Activated T-helper 17 cell treated with anti-CD3 and anti-CD28 coated beads, Interleukin-2, amount 50 U/mL, for 72 hours (primary cell): ENCODE results near the gene WTAP. TPM values are rescaled to one million over a fixed set of nuclear protein-coding genes. Genes with fewer than 3 reads are reported as not detected.

Experiments
- ATAC-seq: fragments of 150-1000 bp; cut with Tn5 transposase; replicated peaks from 2 replicates; pipeline ENCODE4 v1.10.0; 2021; ENCODE audit warnings: mild to moderate bottlenecking, moderate library complexity
- H3K27ac Mint-ChIP-seq: one replicate; pipeline ENCODE4 v1.8.0; 2022; ENCODE audit warnings: mixed read lengths
- H3K27me3 Mint-ChIP-seq: one replicate; pipeline ENCODE4 v1.8.0; 2022; ENCODE audit warnings: mixed read lengths
- H3K36me3 Mint-ChIP-seq: one replicate; pipeline ENCODE4 v1.8.0; 2022; ENCODE audit warnings: low read depth, mild to moderate bottlenecking, mixed read lengths
- H3K4me1 Mint-ChIP-seq: one replicate; pipeline ENCODE4 v1.8.0; 2022; ENCODE audit warnings: mixed read lengths
- H3K4me3 Mint-ChIP-seq: one replicate; pipeline ENCODE4 v1.8.0; 2022; ENCODE audit warnings: mild to moderate bottlenecking, mixed read lengths
- H3K9me3 Mint-ChIP-seq: one replicate; pipeline ENCODE4 v1.8.0; 2022; ENCODE audit warnings: mixed read lengths
- total RNA-seq, 2 donors: library from RNA; stranded (reverse); gene quantifications; one replicate each; pipeline ENCODE4 v1.2.3, GENCODE V29; 2022

Gene WTAP
- total RNA-seq, 2 donors from 2014 or later = 79.8 to 88.5 TPM

- ATAC-seq = no peak
- peaks cover 93% of the 10 kb centered on the region for H3K36me3 Mint-ChIP-seq
- H3K27ac Mint-ChIP-seq = no peak overlapping the region
- peaks cover 20% of the 10 kb centered on the region for H3K4me1 Mint-ChIP-seq
- no peaks in the 10 kb centered on the region for H3K9me3 Mint-ChIP-seq
- no peaks in the 10 kb centered on the region for H3K27me3 Mint-ChIP-seq
- no peak overlapping the region for H3K4me3 Mint-ChIP-seq
Observed at GRCh38 chr6:159756508-159756907, 29.2 kb downstream of the WTAP start.

- Mint-ChIP-seq H3K27me3 (no peaks in the 10 kb centered on the region), H3K36me3 (peaks cover 90% of the 10 kb centered on the region), H3K9me3 (no peaks in the 10 kb centered on the region), H3K27ac (peak overlapping the region; percentile 67), H3K4me3 (no peak overlapping the region), H3K4me1 (peaks cover 25% of the 10 kb centered on the region)
- no peak for ATAC-seq
Observed at GRCh38 chr6:159758031-159759001, 31.0 kb downstream of the WTAP start.

GRCh38 chr6:159759645-159760044 lies 32.3 kb downstream of the WTAP start:
- Mint-ChIP-seq H3K4me3 (peak overlapping the region; percentile 90), H3K9me3 (no peaks in the 10 kb centered on the region), H3K27me3 (no peaks in the 10 kb centered on the region), H3K27ac (peak overlapping the region; percentile 3), H3K4me1 (peaks cover 25% of the 10 kb centered on the region), H3K36me3 (peaks cover 90% of the 10 kb centered on the region)
- no peak for ATAC-seq

- Mint-ChIP-seq H3K27ac (peak overlapping the region; percentile 94), H3K4me1 (peaks cover 25% of the 10 kb centered on the region), H3K4me3 (peak overlapping the region; percentile 90), H3K27me3 (no peaks in the 10 kb centered on the region), H3K36me3 (peaks cover 90% of the 10 kb centered on the region), H3K9me3 (no peaks in the 10 kb centered on the region)
- ATAC-seq = no peak
Observed at GRCh38 chr6:159760602-159761057, 33.3 kb downstream of the WTAP start.

GRCh38 chr6:159761129-159761872 lies 34.0 kb downstream of the WTAP start:
- Mint-ChIP-seq H3K4me1 (peaks cover 25% of the 10 kb centered on the region), H3K36me3 (peaks cover 90% of the 10 kb centered on the region), H3K27me3 (no peaks in the 10 kb centered on the region), H3K9me3 (no peaks in the 10 kb centered on the region), H3K27ac (peak overlapping the region; percentile 94), H3K4me3 (peak overlapping the region; percentile 90)
- ATAC-seq = peak; percentile 1

DNA sequence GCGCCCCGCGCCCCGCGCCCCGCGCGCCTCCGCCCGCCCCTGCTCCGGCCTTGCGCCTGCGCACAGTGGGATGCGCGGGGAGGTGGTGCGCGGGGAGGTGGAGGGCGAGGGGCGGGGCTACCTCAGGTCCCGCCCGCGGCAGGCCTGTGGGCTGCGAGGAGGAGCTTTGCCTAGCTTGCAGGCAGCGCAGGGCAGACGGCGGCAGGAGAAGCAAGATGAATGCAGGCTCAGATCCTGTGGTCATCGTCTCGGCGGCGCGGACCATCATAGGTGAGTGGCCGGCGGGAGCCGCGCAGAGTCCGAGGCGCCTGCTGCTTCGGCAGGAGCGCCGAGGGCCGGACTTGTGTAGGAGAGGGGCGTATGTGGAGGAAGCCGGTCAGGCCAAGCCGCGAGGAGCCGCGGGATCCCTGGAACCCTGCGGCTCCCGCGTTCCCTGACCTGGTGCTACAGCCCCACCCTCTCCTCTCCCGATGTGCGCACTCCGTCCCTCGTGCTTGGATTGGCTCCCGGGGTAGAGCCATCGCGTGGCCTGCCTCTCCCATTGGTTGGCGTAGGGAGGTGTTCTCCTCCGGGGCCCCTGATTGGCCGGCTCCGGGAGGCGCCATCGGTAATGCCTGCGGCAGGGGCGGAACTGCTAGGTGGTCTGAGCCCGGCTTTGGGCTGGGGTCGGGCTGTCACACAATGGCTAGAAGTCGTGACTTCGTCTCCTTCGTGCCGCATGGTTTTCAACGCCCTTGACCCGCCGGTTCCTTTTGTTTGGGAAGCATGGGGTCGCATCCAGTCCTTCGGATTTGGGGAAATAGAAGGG lies 34.8 kb downstream of the WTAP start, which contains the start of gene ACAT2:
ACAT2 (plus strand) TSS at position 173 of the 808 bp plus-strand sequence; CDS start at position 216, 43 bp downstream.
- peak; percentile 98 for ATAC-seq
- peak within 1 kb of the TSS; percentile 94 for H3K27ac Mint-ChIP-seq
- H3K4me1 Mint-ChIP-seq = peaks cover 25% of the 10 kb centered on the region
- H3K27me3 Mint-ChIP-seq = no peaks in the 10 kb centered on the region
- H3K36me3 Mint-ChIP-seq = peaks cover 90% of the 10 kb centered on the region
- H3K9me3 Mint-ChIP-seq = no peaks in the 10 kb centered on the region
- peak within 1 kb of the TSS; percentile 90 for H3K4me3 Mint-ChIP-seq

DNA sequence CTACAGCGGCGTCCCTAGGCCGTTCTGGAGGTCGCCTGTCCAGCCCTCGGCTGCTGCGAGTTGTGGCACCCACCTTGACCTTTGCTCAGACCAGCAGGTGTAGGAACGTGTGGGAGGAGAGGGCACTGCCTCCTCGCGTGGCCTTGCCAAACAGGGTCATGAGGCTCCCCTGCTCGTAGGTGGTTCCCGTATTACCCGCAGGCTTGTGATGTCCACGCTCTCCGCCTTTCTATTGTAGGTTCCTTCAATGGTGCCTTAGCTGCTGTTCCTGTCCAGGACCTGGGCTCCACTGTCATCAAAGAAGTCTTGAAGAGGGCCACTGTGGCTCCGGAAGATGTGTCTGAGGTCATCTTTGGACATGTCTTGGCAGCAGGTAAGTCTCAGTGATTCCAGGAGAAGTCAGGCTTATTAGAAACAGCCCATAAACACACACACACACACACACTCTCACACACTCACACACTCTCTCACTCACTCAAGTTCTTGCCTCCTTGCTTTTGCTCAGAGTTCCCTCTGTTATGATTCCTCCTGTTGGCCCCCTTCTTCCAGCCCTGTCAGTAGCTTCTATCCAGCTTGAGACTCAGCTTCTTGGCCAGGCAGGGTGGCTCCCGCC lies 35.5 kb downstream of the WTAP start:
- Mint-ChIP-seq H3K9me3 (no peaks in the 10 kb centered on the region), H3K27ac (peak overlapping the region; percentile 94), H3K4me1 (peaks cover 25% of the 10 kb centered on the region), H3K27me3 (no peaks in the 10 kb centered on the region), H3K36me3 (peaks cover 90% of the 10 kb centered on the region), H3K4me3 (peak overlapping the region; percentile 90)
- ATAC-seq = no peak

GRCh38 chr6:159766906-159767305 lies 39.6 kb downstream of the WTAP start:
- peaks cover 100% of the 10 kb centered on the region for H3K36me3 Mint-ChIP-seq
- H3K4me3 Mint-ChIP-seq = no peak overlapping the region
- H3K27me3 Mint-ChIP-seq = no peaks in the 10 kb centered on the region
- H3K4me1 Mint-ChIP-seq = peaks cover 5% of the 10 kb centered on the region
- H3K27ac Mint-ChIP-seq = peak overlapping the region; percentile 15
- no peaks in the 10 kb centered on the region for H3K9me3 Mint-ChIP-seq
- no peak for ATAC-seq

DNA sequence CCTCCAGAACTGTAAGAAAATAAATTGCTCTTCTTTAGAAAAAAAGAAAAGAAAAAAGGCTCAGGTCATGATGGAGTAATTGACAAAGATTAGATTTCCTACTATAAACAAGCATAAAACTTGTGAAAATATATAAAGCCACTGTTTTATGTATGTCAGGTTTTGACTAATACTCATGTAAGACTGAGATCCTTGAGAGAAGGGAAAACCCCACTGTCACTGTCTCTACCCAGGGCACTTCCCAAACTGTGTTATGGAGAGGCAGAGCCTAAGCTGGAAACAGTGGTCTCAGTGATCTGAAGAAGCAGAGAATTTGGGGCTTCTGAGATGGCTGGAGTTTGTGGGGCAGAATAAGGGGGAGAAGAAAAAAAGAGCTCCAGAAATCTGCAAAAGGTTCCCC lies 42.2 kb downstream of the WTAP start:
- H3K27ac Mint-ChIP-seq = peak overlapping the region; percentile 42
- no peak overlapping the region for H3K4me3 Mint-ChIP-seq
- H3K36me3 Mint-ChIP-seq = peaks cover 87% of the 10 kb centered on the region
- no peaks in the 10 kb centered on the region for H3K4me1 Mint-ChIP-seq
- no peaks in the 10 kb centered on the region for H3K9me3 Mint-ChIP-seq
- H3K27me3 Mint-ChIP-seq = no peaks in the 10 kb centered on the region
- ATAC-seq = peak; percentile 84

- no peaks in the 10 kb centered on the region for H3K9me3 Mint-ChIP-seq
- ATAC-seq = no peak
- no peaks in the 10 kb centered on the region for H3K27me3 Mint-ChIP-seq
- no peaks in the 10 kb centered on the region for H3K4me1 Mint-ChIP-seq
- peaks cover 87% of the 10 kb centered on the region for H3K36me3 Mint-ChIP-seq
- H3K4me3 Mint-ChIP-seq = no peak overlapping the region
- H3K27ac Mint-ChIP-seq = no peak overlapping the region
Observed at GRCh38 chr6:159772196-159772595, 44.9 kb downstream of the WTAP start.

DNA sequence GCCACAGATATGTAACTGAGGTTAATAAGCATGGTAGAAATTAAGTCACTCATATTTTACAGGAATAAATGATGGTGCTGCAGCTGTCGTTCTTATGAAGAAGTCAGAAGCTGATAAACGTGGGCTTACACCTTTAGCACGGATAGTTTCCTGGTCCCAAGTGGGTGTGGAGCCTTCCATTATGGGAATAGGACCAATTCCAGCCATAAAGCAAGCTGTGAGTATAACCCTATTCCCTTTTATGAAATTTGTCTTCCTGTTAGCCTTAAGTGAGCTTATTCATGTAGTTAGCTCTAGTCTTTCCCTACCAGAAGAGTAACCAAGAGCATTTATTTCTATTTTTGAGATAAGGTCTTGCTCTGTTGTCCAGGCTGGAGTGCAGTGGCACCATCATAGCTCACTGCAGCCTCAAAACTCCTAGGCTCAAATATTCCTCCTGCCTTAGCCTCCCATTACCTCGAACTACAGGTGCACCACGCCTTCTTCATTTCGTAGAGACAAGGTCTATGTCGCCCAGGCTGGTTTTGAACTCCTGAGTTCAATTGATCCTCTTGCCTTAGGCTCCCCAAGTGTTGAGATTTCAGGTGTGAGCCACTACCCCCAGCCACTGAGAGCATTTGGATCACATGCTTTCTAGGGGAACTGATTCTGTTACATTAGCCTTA lies 50.1 kb downstream of the WTAP start:
- no peak for ATAC-seq
- H3K27ac Mint-ChIP-seq = peak overlapping the region; percentile 62
- H3K4me1 Mint-ChIP-seq = peaks cover 6% of the 10 kb centered on the region
- H3K27me3 Mint-ChIP-seq = no peaks in the 10 kb centered on the region
- H3K36me3 Mint-ChIP-seq = peaks cover 91% of the 10 kb centered on the region
- H3K9me3 Mint-ChIP-seq = no peaks in the 10 kb centered on the region
- no peak overlapping the region for H3K4me3 Mint-ChIP-seq

DNA sequence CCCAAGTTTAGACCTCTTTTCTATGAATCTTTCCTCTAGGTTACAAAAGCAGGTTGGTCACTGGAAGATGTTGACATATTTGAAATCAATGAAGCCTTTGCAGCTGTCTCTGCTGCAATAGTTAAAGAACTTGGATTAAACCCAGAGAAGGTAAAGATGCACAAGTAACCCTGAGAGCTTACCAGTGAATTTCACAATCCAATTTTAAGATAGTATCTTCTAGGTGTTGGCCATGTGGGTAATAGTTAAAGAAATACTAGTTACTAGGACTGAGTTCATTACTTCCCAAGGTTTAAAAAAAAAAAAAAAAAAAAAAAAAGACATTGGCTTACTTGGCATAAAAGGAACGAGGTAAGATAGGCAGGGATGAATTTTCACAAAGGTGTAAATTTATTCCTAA lies 50.8 kb downstream of the WTAP start:
- Mint-ChIP-seq H3K9me3 (no peaks in the 10 kb centered on the region), H3K27me3 (no peaks in the 10 kb centered on the region), H3K4me3 (no peak overlapping the region), H3K4me1 (peaks cover 13% of the 10 kb centered on the region), H3K36me3 (peaks cover 99% of the 10 kb centered on the region), H3K27ac (no peak overlapping the region)
- ATAC-seq = no peak

GRCh38 chr6:159778542-159779103 lies 51.3 kb downstream of the WTAP start:
- Mint-ChIP-seq H3K36me3 (peaks cover 100% of the 10 kb centered on the region), H3K27me3 (no peaks in the 10 kb centered on the region), H3K4me1 (peaks cover 13% of the 10 kb centered on the region), H3K27ac (no peak overlapping the region), H3K4me3 (no peak overlapping the region), H3K9me3 (no peaks in the 10 kb centered on the region)
- ATAC-seq = no peak
